Suppressor macrophage treated with lipopolysaccharide for 4 hours (primary cell): Measurements from ENCODE around the gene RCHY1.
"Not testable (repeated sequence)": the region's sequence is repeated elsewhere in the genome, so short reads cannot be mapped to it uniquely, and the experiment has no call there.

Source experiments
- DNase-seq: peaks from one replicate; pipeline ENCODE4 v3.0.0-alpha.2; 2020

The RCHY1 gene

DNA sequence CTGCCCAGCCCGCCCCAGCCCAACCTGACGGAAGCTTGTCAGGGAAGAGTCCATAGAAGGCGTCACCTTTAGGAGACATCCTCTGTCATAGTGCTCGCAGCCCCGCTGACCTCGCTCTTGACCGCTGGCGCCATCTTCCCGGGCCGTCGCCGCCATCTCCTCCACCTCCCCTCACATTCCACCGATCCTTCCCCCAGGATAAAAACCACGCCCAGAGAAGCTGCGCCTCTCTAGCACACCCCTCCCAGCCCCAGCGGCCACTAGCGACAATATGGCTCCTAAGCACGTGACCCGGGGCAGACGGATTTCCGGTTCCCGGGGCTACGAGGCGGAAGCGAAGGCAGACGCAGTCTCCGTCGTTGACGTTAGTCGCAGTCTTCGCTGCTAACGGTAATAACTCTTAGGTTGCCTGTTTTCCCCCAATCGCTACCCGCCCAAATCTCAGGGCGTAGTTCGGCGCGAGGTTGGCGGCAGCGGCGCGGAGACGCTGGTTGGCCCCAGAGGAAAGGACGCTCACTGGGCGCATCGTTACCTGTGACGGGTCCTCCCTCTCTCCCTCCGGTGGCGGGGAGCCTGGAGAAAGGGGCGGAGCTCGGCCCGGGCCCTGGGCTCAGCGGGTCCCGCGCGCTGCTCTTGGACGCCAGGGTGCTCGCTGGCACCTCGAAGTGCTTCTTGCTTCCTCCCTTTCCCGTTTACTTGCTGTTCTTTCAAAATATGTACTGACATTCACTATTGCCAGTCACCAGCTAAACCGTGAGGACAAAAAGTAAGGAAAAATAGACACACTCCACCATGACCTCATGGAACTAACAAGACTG is at the start of gene RCHY1, which contains the start of gene THAP6:
Gene RCHY1, minus strand, starts transcription at position 273 of the 818 bp plus-strand sequence. Its CDS starts 117 bp downstream, at position 156.
Gene THAP6, plus strand, starts transcription at position 343 of the 818 bp plus-strand sequence. CDS start 980 bp downstream, outside the sequence.
- DNase-seq, result peak; percentile 98

- no peak for DNase-seq
These were observed 47.6 kb upstream of the RCHY1 start for GRCh38 chr4:75561789-75562188.

DNA sequence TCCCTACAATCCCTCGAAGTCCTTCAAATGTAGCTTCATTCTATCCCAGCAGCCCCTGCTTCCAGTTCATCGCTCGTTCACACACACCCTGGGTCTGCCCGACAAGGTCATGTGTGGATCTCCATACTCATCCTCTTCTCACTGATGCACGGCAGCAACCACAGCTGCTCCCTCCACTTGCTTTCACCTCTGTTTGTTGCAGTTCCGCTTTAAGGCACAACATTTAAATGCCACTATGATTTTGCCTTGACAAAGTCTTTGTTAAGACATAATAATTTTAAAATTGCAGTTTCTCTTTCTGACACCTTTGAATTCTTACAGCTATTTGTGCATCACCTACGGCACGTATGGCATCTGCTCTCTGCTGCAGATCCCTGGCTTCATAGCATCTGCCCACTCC is 43.5 kb upstream of the RCHY1 start:
- DNase-seq, result no peak

DNA sequence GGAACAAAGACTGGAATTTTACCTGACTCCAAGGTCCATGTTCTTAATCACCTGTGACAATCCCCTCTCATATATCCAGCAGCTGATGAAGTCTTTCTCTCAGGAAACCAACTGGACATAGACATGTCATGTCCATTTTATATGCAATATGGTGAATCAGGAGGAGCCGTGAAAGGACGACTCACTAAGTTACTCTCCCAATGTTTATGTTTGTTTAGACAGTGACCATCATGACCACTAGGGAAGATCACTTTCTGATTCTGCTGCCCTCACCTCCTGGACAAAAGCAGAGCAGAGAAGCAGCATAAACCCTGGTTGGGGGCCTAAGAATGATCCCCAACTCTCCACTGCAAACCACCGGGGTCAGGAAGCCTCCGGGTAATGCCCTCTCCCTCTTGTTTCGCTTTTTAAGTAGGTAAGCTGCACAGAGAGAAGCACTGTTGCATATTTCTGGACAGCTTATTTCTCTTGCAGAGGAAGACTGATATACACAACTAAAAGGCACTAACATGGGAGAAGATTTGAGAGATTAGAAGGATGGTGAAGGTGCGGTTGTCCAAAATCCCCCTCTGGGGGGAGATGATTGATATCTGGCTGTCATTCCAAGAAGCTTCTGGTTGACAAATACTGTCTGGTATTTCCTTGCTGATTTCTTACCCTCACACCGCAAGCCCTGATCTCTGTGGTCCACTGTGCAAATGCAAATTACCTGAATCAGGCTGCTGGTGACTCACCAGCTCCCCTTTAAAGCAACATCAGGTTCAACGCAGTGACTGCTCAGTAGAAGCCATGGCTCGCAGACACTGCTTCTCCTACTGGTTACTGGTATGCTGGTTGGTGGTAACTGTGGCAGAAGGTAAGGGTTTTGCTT is 41.3 kb upstream of the RCHY1 start, which contains the start of gene ODAPH:
Gene ODAPH, plus strand, starts transcription at position 773 of the 871 bp plus-strand sequence. Its CDS starts 17 bp downstream, at position 790.
- no peak for DNase-seq

DNA sequence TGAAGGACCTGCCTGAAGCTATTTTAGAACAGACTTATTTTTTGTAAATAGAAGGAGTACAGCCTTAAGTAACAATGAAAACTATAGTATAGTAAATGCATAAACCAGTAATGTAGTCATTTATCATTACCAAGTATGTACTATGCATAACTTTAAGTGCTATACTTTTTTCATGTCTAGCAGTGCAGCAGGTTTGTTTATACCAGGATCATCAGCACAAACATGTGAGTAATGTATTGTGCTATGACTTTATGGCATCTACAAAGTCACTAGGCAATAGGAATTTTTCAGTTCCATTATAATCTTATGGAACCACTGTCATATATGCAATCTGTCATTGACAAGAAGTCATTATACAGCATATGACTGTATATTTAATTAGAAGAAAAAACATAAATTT is 38.2 kb upstream of the RCHY1 start:
- no peak for DNase-seq

DNA sequence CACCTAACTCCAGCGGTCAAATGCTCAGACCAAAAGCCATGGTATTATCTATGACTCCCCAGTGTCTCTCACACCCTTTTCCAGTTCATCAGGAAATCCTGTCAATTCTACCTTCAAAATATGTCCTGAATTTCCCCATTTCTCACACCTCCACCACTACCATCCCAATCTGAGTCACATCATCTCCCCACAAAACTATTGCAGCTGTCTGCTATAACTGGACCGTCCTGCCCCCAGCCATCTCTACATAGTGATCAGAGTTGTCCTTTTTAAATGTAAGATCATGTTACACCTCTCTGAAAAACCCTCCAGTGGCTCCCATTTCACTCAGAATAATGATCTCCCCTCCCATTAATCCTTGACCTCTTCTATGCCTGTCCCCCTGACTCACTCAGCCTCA is 34.8 kb upstream of the RCHY1 start:
- DNase-seq, result no peak

DNA sequence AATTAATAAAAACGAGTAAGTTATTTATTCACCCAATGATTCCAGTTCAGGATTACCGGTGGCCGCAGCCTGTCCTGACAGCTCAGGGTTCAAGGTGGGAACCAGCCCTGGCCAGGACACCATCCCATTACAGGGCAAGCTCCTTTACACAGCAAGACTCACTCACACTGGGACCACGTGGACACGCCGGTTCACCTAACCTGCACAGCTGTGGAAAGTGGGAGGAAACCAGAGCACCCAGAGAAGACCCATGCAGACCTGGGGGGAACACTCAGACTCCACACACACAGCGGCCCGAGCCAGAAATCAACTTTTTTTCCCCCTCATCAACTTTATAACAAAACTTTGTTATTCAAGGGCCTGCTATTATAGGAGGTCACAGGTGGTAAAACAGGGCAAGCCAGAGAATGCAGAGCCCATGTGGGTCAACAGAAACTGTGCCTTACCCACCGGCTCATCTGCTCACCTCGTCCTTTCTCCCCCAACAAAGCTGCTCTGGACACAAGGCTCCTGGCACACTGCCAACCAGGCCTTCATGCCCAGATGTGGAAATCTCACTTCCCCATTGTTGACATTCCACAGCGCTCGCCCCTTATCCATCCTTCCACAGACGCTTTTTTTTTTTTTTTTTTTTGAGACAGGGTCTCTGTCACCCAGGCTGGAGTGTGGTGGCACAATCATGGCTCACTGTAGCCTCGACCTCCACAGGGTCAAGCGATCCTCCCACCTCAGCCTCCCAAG is 33.6 kb upstream of the RCHY1 start:
- DNase-seq, result peak; percentile 57

DNA sequence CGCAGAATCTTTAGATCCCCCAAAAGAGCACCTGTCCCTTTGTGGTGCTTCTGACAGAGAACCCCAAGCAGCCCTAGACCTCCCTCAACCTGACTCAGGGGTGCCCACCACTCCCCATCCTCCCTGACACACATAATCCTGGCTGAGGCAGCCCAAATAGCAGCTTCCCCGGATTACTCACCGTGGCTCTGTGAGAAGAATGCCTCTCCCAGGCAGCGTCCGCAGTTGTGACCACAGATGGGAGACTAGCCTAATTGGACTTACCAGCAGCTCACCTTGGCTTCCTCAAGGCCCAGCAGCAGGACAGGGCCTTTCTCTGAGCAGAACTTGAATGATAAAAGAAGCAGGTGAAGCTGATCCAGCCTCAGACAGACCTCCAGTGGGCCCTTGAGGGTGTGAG is 31.3 kb upstream of the RCHY1 start:
- no peak for DNase-seq

DNA sequence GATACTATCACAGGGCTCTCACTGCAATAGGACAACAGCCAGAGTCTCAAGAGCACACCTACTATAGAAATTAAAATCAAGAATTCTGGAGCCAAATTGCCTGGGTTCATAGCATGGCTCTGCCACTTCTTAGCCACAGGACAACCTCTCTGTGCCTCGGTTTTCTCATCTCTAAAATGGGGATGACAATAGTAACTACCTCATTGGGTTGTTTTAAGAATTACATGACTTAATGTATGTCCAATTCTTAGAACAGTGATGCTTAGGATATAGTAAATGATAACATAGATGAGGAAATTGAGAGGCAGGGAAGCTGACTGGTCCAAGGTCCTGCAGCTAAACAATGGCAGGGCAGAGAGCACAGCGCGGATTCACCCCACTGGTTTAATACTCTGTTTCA is 30.7 kb upstream of the RCHY1 start:
- no peak for DNase-seq

DNA sequence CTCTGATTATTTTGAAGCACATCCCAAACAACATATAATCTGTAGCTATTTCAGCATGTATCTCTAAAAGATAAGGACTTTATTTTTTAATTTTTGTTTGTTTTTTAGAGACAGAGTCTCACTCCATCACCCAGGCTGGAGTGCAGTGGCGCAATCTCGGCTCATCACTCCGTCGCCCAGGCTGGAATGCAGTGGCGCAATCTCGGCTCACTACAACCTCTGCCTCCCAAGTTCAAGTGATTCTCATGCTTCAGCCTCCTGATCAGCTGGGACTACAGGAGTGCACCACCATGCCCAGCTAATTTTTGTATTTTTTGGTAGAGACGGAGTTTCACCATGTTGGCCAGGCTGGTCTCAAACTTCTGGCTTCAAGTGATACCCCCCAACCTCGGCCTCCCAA is 30.0 kb upstream of the RCHY1 start:
- DNase-seq, result not testable (repeated sequence)

- no peak for DNase-seq
These were observed 28.6 kb upstream of the RCHY1 start for GRCh38 chr4:75542824-75543223.

- not testable (repeated sequence) for DNase-seq
These were observed 23.1 kb upstream of the RCHY1 start for GRCh38 chr4:75537308-75537707.

- DNase-seq, result not testable (repeated sequence)
These were observed 19.7 kb upstream of the RCHY1 start for GRCh38 chr4:75533926-75534325.

GRCh38 chr4:75533339-75533887 is 19.2 kb upstream of the RCHY1 start:
- DNase-seq, result not testable (repeated sequence)

DNA sequence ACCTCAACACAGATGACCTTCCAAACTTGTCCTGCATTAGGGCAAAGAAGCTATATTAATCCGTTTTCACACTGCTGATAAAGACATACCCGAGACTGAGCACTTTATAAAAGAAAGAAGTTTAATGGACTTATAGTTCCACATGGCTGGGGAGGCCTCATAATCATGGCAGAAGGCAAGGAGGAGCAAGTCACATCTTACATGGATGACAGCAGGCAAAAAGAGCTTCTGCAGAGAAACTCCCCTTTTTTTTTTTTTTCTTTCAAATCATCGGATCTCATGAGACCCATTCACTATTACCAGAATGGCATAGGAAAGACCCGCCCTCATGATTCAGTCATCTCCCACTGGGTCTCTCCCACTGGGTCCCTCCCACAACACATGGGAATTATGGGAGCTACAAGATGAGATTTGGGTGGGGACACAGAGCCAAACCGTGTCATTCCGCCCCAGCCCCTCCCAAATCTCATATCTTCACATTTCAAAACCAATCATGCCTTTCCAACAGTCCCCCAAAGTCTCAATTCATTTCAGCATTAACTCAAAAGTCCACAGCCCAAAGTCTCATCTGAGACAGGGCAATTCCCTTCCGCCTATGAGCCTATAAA is 17.4 kb upstream of the RCHY1 start:
- not testable (repeated sequence) for DNase-seq

- DNase-seq, result no peak
These were observed 16.5 kb upstream of the RCHY1 start for GRCh38 chr4:75530556-75531322.

GRCh38 chr4:75527482-75527881 is 13.3 kb upstream of the RCHY1 start:
- DNase-seq, result no peak

GRCh38 chr4:75525910-75526309 is 11.7 kb upstream of the RCHY1 start:
- no peak for DNase-seq

GRCh38 chr4:75525086-75525485 is 10.9 kb upstream of the RCHY1 start:
- DNase-seq, result no peak

- not testable (repeated sequence) for DNase-seq
These were observed 5.2 kb upstream of the RCHY1 start for GRCh38 chr4:75519452-75519851.

- DNase-seq, result no peak
These were observed 1.9 kb upstream of the RCHY1 start for GRCh38 chr4:75516144-75516543.
